Activated CD8-positive, alpha-beta T cell treated with anti-CD3 and anti-CD28 coated beads for 36 hours (primary cell): Measurements from ENCODE around the gene FMN1. TPM values are rescaled to one million over a fixed set of nuclear protein-coding genes. Genes with fewer than 3 reads are reported as not detected.

ENCODE experiments used
- ATAC-seq: fragments of 200-7000 bp; cut with Tn5 transposase; one replicate; pipeline ENCODE4 v1.10.0; 2021; ENCODE audit warnings: mild to moderate bottlenecking, moderate library complexity
- CTCF ChIA-PET: fragments of 350-600 bp; sonication (Branson Sonifier 250); formaldehyde crosslinking; loops from one replicate; lab custom pipeline; 2021; ENCODE audit warnings: antibody characterized with exemption; lab: Charles Lee
- POLR2A ChIA-PET: fragments of 350-600 bp; sonication (Branson Sonifier 250); formaldehyde crosslinking; loops from one replicate; lab custom pipeline; 2021; ENCODE audit warnings: antibody characterized with exemption; lab: Charles Lee
- DNase-seq: peaks from one replicate; pipeline ENCODE4 v3.0.0-alpha.2; 2020
- H3K27ac Mint-ChIP-seq: one replicate; pipeline ENCODE4 v1.8.0; 2021; ENCODE audit warnings: mild to moderate bottlenecking, mixed read lengths
- H3K27me3 Mint-ChIP-seq: one replicate; pipeline ENCODE4 v1.8.0; 2021; ENCODE audit warnings: mixed read lengths
- H3K36me3 Mint-ChIP-seq: one replicate; pipeline ENCODE4 v1.8.0; 2021; ENCODE audit warnings: low read depth, mixed read lengths
- H3K4me1 Mint-ChIP-seq: one replicate; pipeline ENCODE4 v1.8.0; 2021; ENCODE audit warnings: low read depth, mixed read lengths
- H3K4me3 Mint-ChIP-seq: one replicate; pipeline ENCODE4 v1.8.0; 2021; ENCODE audit warnings: mild to moderate bottlenecking, moderate library complexity, mixed read lengths
- H3K9me3 Mint-ChIP-seq: one replicate; pipeline ENCODE4 v1.8.0; 2021; ENCODE audit warnings: mixed read lengths
- intact Hi-C: fragments of 100-400 bp; cut with micrococcal nuclease; formaldehyde crosslinking; loops from one replicate; pipeline ENCODE4 v1.10.0; 2022
- total RNA-seq, 2 experiments: library from RNA; stranded (reverse); gene quantifications; one replicate each; pipeline ENCODE4 v1.2.3, GENCODE V29; 2021
- TF ChIP-seq, protein P1 (sequence below): fragments of 200-600 bp; IDR thresholded peaks from one replicate; pipeline ENCODE4 v1.8.0; 2022; ENCODE audit warnings: antibody characterized with exemption, mild to moderate bottlenecking

Gene FMN1
- total RNA-seq, 2 experiments from 2014 or later, result 0.07 TPM; not detected in 1

DNA sequence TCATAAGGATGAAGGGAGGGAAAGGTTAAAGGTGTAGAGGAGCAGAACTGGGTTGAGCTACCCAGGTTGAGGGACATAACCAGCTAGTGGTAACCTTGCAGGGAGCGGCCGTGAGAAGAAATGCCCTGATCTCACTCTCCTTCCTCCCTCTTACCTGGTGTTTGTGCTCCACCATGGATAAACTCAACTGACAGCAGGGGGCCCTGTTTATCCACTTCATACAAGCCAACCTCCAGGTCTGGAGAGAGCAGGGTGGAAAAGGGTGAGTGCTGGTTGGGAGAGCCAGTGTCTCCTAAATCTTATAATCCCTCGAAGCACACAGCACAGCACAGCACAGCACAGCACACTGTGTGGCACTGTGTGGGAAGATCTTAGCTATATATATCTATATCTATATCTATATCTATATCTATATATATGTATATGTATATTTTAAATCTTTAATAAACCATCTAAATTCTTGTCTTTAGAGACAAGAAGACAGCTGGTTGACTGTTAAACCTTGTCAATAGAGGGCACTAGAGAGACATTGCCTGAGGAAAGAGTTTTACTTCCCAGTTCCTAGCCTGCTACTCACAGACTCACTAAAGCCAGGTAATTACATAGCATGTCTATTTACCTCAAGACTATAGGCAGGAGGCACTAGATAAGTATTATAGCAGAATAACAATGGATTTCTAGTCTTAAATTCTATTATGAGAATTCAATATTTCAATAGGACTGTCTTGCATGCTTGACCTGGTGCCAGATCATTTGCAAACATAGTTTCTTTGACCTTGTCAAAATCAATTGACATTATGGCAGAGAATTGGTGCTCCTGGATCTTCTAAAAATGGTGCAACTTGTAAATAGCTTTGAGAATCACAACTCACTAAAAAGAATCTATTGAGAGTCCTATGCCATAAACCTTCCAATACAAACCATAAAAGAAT lies 21.7 kb upstream of the FMN1 start:
- ATAC-seq, result no peak
- CTCF ChIA-PET, result interaction anchor here (0.6 to 1.4 kb wide), 6 partner anchors 9 to 214 kb away, joined by 3 to 6 read pairs (median 4); partner anchors contain the start of gene FMN1

DNA sequence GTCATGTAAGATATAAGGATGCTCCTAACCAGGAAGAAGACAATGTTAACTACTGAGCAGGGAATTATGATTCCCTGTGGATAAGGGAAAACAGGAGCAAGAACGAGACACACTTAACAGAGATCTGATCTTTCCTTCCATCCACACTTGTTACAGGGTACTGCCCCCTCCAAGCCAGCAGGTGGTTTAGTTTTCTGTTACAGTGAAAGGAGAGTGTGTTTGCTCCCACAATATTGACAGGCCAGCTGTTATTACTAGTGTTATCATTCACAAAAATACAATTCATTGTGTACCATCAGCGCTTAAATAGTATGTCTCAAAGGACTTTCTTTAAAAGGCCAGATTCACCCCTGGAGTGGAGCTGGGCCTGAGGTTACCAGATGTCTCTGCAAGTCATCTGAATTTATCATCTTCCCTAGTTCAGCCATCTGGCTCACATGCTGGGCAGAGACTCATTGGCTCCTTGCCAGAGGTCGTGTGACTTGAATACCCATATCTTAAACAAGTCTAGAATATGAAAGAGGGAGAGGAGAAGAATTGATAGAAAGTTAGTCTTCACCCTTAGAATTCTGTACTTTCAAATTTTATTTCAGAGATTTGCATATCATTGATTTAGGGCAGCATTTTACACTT lies 16.8 kb upstream of the FMN1 start:
- H3K4me1 Mint-ChIP-seq, result peaks cover 4% of the 10 kb centered on the region
- intact Hi-C loops, result no loop called here
- no peak overlapping the region for H3K27ac Mint-ChIP-seq
- H3K36me3 Mint-ChIP-seq, result no peaks in the 10 kb centered on the region
- ChIA-PET POLR2A (no interaction called here), CTCF (no interaction called here)
- TF ChIP-seq, protein P1, sequence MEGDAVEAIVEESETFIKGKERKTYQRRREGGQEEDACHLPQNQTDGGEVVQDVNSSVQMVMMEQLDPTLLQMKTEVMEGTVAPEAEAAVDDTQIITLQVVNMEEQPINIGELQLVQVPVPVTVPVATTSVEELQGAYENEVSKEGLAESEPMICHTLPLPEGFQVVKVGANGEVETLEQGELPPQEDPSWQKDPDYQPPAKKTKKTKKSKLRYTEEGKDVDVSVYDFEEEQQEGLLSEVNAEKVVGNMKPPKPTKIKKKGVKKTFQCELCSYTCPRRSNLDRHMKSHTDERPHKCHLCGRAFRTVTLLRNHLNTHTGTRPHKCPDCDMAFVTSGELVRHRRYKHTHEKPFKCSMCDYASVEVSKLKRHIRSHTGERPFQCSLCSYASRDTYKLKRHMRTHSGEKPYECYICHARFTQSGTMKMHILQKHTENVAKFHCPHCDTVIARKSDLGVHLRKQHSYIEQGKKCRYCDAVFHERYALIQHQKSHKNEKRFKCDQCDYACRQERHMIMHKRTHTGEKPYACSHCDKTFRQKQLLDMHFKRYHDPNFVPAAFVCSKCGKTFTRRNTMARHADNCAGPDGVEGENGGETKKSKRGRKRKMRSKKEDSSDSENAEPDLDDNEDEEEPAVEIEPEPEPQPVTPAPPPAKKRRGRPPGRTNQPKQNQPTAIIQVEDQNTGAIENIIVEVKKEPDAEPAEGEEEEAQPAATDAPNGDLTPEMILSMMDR, result no peak
- no peaks in the 10 kb centered on the region for H3K27me3 Mint-ChIP-seq
- no peak overlapping the region for H3K4me3 Mint-ChIP-seq
- DNase-seq (no peak), ATAC-seq (no peak)
- peaks cover 10% of the 10 kb centered on the region for H3K9me3 Mint-ChIP-seq

More for the DNA sequence above, 21.7 kb upstream of the FMN1 start:
- Mint-ChIP-seq H3K4me1 (no peaks in the 10 kb centered on the region), H3K27me3 (no peaks in the 10 kb centered on the region), H3K27ac (no peak overlapping the region), H3K36me3 (no peaks in the 10 kb centered on the region), H3K9me3 (no peaks in the 10 kb centered on the region), H3K4me3 (no peak overlapping the region)
- intact Hi-C loops, result no loop called here
- DNase-seq, result no peak
- POLR2A ChIA-PET, result no interaction called here
- TF ChIP-seq, protein P1, result peak; percentile 46

DNA sequence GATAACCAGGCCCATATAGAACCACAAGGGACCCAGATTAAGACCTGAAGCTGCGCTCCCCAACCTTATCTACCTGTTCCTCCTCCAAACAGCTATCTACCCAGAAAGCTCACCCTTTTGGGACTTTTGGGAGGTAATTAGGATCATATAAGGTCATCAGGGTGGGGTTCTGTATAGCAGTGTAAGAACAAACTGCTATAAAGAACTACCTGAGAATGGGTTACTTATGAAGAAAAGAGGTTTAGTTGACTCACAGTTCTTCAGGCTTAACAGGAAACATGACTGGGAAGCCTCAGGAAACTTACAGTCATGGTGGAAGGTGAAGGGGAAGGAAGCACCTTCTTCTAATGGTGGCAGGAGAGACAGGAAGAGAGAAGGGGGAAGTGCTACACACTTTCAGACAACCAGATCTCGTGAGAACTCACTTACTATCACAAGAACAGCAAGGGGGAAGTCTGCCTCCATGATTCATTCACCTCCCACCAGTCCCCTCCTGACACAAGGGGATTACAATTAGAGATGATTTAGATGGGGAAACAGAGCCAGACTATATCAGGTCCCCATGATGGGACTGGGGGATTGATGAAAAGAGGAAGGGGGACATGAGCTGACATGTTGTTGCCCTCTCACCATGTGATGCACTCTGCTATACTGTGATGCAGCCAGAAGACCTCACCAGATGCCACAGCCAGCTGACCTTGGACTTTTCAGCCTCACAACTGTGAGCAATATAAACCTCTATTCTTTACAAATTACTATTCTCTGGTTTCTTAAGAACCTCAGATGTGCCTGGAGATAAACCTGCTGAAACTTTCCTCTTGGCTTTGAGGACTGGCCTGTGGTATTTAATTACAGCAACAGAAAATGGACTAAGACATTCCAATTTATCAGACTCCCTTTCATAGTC lies 15.3 kb upstream of the FMN1 start:
- CTCF ChIA-PET, result no interaction called here
- POLR2A ChIA-PET, result no interaction called here
- H3K27me3 Mint-ChIP-seq, result no peaks in the 10 kb centered on the region
- H3K4me3 Mint-ChIP-seq, result no peak overlapping the region
- H3K27ac Mint-ChIP-seq, result peak overlapping the region; percentile 30
- H3K36me3 Mint-ChIP-seq, result no peaks in the 10 kb centered on the region
- TF ChIP-seq, protein P1, result no peak
- intact Hi-C loops, result no loop called here
- ATAC-seq, result peak; percentile 56
- H3K9me3 Mint-ChIP-seq, result peaks cover 10% of the 10 kb centered on the region
- peak; percentile 12 for DNase-seq
- H3K4me1 Mint-ChIP-seq, result peaks cover 4% of the 10 kb centered on the region

GRCh38 chr15:33207646-33208045 lies 13.1 kb upstream of the FMN1 start:
- TF ChIP-seq, protein P1, result no peak

More at GRCh38 chr15:33207646-33208045, 13.1 kb upstream of the FMN1 start:
- ATAC-seq, result no peak
- H3K9me3 Mint-ChIP-seq, result peaks cover 10% of the 10 kb centered on the region
- no peaks in the 10 kb centered on the region for H3K27me3 Mint-ChIP-seq
- CTCF ChIA-PET, result interaction anchor here (0.7 to 1.8 kb wide), 2 partner anchors 8 to 13 kb away, joined by 3 to 4 read pairs; partner anchors contain the start of gene FMN1
- no peak overlapping the region for H3K4me3 Mint-ChIP-seq
- no peaks in the 10 kb centered on the region for H3K36me3 Mint-ChIP-seq
- DNase-seq, result no peak
- POLR2A ChIA-PET, result no interaction called here
- H3K27ac Mint-ChIP-seq, result no peak overlapping the region
- intact Hi-C loops, result no loop called here
- peaks cover 6% of the 10 kb centered on the region for H3K4me1 Mint-ChIP-seq
